Choroid plexus epithelial cell (primary cell): ENCODE results near the gene SPSB2.

ENCODE experiments used
- DNase-seq: peaks from one replicate; pipeline ENCODE4 v3.0.0-alpha.2; 2010; ENCODE audit warnings: low read depth
- H3K4me3 ChIP-seq: 2 replicates; pipeline ENCODE4 v1.5.1; 2011; ENCODE audit warnings: low read depth, mild to moderate bottlenecking, control low read depth, low read length, moderate library complexity
- CTCF ChIP-seq: conservative IDR thresholded peaks from 2 replicates; pipeline ENCODE4 v1.5.1; 2011; ENCODE audit warnings: low read depth, mild to moderate bottlenecking, control low read depth, inconsistent platforms, low read length, moderate library complexity

The SPSB2 gene

GRCh38 chr12:6845395-6845794, 27.7 kb downstream of the SPSB2 start:
- DNase-seq: no peak
- H3K4me3 ChIP-seq: no peak overlapping the region
- no peak for TF ChIP-seq CTCF

- no peak overlapping the region for H3K4me3 ChIP-seq
- no peak for TF ChIP-seq CTCF
- no peak for DNase-seq
Observed at GRCh38 chr12:6843118-6843902, 29.8 kb downstream of the SPSB2 start.

- no peak for DNase-seq
- no peak for TF ChIP-seq CTCF
- H3K4me3 ChIP-seq: no peak overlapping the region
Observed at GRCh38 chr12:6842075-6842474, 31.0 kb downstream of the SPSB2 start.

GRCh38 chr12:6840761-6841515, 32.2 kb downstream of the SPSB2 start, which contains the start of gene GNB3:
Gene GNB3 (plus strand): TSS chr12:6840925. CDS start chr12:6841288, 363 bp downstream.
- no peak for TF ChIP-seq CTCF
- no peak within 1 kb of the TSS for H3K4me3 ChIP-seq
- DNase-seq: no peak

- no peak for TF ChIP-seq CTCF
- DNase-seq: no peak
- H3K4me3 ChIP-seq: no peak overlapping the region
Observed at GRCh38 chr12:6840330-6840729, 32.8 kb downstream of the SPSB2 start.

GRCh38 chr12:6839482-6840201, 33.5 kb downstream of the SPSB2 start:
- no peak for TF ChIP-seq CTCF
- no peak overlapping the region for H3K4me3 ChIP-seq
- DNase-seq: no peak
